ACHN (cell line): Measurements from ENCODE around the gene MGLL.

Source experiments
- DNase-seq: peaks from one replicate; pipeline ENCODE4 v3.0.0-alpha.2; 2015
- in situ Hi-C: cut with HindIII; loops from 2 replicates; pipeline ENCODE4 v1.10.0; 2017; ENCODE audit warnings: low sequenced_read_pairs, low pct_ligation_motif_present, low pct_unique_long_range_greater_than_20kb

Gene MGLL

DNA sequence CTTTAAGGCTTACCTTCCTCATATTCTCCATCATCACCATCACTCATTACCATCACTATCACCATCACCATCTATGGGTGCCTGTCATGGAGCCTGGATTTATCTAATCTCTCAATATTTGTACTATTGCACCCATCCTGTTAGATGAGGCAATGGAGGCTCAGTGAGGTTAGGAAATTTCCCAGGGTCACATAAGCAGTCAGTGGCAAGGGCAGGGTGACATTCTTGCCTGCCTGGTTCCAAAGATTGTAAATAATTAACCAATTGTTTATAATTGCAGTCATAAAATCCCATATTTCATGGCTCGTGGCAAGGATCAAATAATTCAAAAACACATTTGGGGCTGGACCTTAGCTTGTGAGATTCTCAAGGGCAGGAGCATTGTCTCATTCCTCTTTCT is 55.2 kb downstream of the MGLL start:
- in situ Hi-C loops = no loop called here

DNA sequence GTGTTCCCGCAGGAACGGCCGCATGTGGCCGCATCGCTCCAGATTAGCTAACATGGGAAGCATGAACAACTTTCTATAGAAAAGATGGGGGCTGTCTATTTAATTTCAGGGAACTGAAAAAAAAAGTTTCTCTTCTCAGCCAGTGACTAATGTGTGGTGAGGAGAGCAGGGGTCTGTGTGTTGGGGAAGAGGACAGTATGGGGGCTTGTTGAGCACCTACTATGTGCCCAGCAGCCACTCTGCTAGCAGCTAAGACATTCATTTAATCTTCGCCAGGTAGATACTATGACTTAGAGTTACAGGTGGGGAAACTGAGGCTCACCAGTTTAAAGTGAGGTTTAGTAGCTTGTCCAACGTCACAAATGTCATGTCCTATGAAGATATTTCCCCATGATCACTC is 56.6 kb downstream of the MGLL start:
- DNase-seq = no peak
- in situ Hi-C loops = no loop called here

More for the DNA sequence above, 55.2 kb downstream of the MGLL start:
- peak; percentile 21 for DNase-seq

DNA sequence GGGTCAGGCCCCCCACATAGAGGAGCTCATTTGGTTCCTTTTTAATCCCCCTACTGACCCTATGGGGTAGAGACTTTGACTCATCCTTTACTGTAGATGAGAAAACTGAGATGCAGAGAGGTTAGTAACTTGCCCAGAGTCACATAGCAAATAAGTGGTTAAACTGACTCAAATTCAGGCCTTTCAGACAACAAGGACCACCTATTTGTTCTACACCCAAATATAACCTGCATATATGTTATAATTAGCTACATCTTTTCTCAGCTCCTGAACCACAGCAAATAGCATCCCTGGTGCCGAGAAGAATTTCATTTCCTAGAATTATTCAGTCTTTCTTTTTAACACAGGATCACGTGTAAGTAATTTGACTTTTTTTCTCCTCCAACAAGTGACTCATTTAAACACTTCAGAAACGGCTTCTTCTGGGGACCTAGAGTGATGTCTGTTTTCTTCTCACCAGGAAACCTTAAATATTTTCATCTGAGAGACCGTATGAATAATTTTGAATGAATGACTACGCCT is 57.4 kb downstream of the MGLL start:
- in situ Hi-C loops = no loop called here
- DNase-seq = no peak

GRCh38 chr3:127764301-127764700 is 58.0 kb downstream of the MGLL start:
- in situ Hi-C loops = no loop called here
- no peak for DNase-seq

GRCh38 chr3:127763816-127764215 is 58.5 kb downstream of the MGLL start:
- DNase-seq = no peak
- in situ Hi-C loops = no loop called here

- DNase-seq = no peak
- in situ Hi-C loops = no loop called here
These were observed 59.0 kb downstream of the MGLL start for GRCh38 chr3:127763337-127763736.

- in situ Hi-C loops = no loop called here
- no peak for DNase-seq
These were observed 59.6 kb downstream of the MGLL start for GRCh38 chr3:127762787-127763105.

- no peak for DNase-seq
- in situ Hi-C loops = no loop called here
These were observed 60.1 kb downstream of the MGLL start for GRCh38 chr3:127762077-127762786.

DNA sequence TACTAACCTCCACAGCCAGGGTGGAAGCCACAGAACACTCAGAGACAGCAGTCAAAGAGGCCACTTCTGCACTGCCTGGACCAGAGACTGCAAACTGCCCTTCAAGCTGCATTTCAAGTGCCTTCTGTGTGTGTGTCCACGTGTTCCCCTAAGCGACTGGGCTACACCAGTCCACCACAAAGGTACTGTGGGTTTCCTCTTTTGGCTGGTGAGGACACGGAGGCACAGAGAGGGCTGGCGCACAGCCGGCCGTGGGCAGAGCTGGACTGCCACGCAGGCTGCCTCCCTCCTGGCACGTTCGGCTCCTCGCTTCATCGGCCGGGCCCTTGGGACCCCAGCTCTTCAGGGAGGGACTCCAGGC is 60.9 kb downstream of the MGLL start:
- DNase-seq = no peak
- in situ Hi-C loops = no loop called here

DNA sequence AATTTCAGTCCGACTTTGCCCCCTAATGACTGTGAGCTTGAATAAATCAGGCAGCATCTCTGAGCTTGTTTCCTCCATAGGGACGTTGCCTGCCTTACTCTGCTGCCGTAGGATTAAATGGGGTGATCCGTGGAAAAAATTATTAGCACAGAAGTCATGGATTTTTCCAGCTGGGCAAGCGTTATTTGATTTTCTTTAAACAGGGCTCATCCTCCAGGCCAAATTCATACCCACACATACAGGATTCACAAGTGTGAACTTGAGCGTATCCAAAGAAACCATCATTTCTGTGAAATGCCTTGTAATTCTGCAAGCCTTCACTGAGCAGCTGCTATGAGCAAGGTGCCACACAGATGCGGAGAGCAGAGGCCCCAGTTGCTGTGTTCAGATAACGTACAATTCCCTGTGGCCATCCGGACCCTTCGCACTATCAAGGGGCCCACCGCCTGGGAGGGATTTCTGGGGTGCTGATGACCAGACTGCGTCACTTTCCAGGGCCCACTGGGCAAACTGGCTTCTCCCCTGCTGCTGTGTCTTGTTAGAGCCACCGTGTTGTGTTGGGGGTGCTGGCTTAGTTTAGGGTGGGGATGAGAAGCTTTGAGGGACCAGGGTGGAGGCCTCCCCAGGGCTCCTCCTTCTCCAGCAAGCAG is 61.4 kb downstream of the MGLL start:
- in situ Hi-C loops = no loop called here
- no peak for DNase-seq

- in situ Hi-C loops = no loop called here
- no peak for DNase-seq
These were observed 62.0 kb downstream of the MGLL start for GRCh38 chr3:127760361-127760760.

DNA sequence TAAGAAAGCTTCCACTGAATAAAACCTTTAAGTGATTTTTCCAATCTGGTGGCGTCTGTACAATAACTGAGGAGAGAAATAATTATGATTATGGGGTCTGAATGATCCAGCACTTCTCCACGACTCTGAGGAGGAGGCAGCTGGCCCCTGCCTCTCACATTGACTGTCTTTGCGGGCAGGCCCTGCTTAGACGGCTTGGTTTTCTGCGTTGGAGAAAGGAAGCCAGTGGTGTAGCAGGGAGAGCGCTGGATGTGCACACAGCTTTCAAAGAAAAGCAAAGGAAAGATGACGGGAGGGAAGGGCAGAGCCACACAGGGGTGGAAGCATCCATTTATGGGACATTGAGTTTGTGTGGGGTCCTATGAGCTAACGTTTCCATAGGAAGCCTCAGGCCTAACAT is 62.5 kb downstream of the MGLL start:
- in situ Hi-C loops = no loop called here
- DNase-seq = no peak

- DNase-seq = no peak
- in situ Hi-C loops = no loop called here
These were observed 64.3 kb downstream of the MGLL start for GRCh38 chr3:127758013-127758412.

DNA sequence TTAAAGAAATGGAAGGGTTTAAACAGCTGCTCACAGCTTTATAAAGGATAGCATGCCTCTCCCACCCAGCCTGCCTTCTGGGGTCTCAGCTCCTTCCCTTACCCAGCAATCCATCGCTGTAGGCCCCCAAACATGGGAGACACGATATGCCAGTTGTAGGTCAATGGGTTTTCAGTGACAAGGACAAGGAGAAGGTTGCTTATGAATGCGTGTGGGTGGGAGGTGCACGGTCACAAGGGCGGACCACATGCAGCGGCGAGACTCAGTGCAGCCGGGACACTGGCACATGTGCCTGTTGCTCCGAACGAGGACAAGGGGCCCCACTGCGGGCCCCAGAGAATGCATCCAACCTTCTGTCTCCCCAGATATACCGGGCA is 67.0 kb downstream of the MGLL start:
- in situ Hi-C loops = no loop called here
- no peak for DNase-seq

DNA sequence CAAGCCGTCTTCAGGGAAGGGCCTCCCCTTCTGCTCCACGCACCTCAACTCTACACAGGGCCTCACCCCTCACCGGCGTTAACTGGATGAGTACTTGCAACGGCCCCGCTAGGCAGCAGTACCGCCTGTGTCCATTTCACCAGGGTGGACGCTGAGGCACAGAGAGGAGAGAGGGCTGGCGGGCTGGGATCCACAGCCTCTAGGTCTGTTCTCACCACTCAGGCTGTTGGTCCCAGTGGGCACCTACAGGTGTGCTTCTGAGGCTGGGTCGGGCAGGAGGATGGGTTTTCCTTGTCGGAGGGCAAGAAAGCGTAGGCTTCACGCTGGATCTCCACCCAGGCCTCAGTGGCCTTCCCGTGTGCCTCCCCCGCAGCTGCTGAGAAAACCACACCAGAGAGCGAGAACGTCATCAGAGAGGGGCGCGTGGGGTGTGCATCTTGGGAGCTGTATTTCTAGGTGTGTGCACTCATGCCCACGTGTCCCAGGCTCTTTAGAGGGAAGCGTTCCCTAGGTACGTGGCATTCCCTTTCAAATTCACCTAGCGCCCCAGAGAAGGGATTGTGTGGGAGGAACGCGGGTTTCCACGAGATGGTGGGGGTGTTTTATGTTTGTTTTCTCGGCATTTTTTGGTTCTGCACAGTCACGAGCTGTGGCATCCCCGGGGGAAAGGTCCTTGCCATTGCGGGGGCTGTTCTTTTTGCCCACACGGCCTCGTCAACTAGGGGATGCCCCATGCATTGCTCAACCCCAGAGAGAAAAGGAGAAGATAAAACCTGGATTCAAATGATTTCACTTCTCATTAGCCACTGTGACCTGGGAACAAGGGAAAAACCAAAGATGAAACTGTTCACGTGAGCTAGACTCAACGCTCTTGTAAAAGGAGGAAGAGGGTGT is 67.7 kb downstream of the MGLL start:
- no peak for DNase-seq
- in situ Hi-C loops = no loop called here

GRCh38 chr3:127753898-127754410 is 68.4 kb downstream of the MGLL start:
- no peak for DNase-seq
- in situ Hi-C loops = no loop called here

GRCh38 chr3:127753338-127753737 is 69.0 kb downstream of the MGLL start:
- in situ Hi-C loops = no loop called here
- no peak for DNase-seq

DNA sequence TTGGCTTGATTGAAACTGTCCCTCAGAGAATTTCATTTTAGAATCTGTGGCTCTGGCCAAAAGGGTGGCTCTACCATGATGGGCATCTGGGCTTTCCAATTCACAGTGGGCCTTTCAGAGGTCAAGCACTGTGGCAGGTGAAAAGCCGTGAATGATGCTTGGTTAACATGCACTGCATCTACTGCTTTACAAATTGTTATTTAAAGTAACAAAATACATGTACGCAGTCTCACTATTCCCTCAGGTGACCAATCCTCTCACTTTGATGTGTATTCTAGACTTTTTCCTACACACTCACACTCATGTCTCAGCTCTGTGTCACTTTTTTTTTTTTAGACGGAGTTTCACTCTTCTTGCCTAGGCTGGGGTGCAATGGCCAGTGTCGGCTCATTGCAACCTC is 70.5 kb downstream of the MGLL start:
- no peak for DNase-seq
- in situ Hi-C loops = no loop called here

DNA sequence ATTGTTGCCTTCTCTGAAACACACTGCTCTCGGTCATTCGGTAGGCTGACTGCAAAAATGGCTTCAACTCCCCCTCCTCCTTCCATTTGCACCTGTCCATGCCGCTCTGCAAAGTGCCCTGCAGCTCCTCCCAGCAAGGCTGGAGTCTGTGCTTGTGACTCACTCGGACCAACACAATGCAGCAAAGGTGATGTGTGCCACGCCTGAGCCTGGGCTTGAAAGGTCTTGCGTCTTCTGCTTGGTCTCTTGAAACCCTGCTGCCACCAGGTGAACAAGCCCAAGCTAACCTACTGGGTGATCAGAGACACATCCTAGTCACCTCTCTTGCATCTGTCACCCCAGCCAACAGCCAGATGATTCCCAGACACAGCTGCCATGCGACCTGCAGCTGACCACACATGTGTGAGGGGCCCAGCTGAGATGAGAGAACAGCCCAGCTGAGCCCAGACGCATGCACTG is 71.1 kb downstream of the MGLL start:
- in situ Hi-C loops = no loop called here
- no peak for DNase-seq
